LNCaP clone FGC (cell line): Measurements from ENCODE around the gene FAM72A.
"Not testable (repeated sequence)": the region's sequence is repeated elsewhere in the genome, so short reads cannot be mapped to it uniquely, and the experiment has no call there.

Source experiments
- DNase-seq: peaks from one replicate; pipeline ENCODE4 v3.0.0-alpha.2; 2011; ENCODE audit warnings: low read depth
- H3K4me3 ChIP-seq: 2 replicates; pipeline ENCODE4 v1.5.1; 2011; ENCODE audit warnings: mild to moderate bottlenecking, low read depth, low read length, control low read depth
- TF ChIP-seq, protein P1 (sequence below): IDR thresholded peaks from 2 replicates; pipeline ENCODE4 v1.5.1; 2012; ENCODE audit warnings: mild to moderate bottlenecking; ENCODE audit not compliant: control insufficient read depth, insufficient read depth; ENCODE audit errors: extremely low read depth

The FAM72A gene

DNA sequence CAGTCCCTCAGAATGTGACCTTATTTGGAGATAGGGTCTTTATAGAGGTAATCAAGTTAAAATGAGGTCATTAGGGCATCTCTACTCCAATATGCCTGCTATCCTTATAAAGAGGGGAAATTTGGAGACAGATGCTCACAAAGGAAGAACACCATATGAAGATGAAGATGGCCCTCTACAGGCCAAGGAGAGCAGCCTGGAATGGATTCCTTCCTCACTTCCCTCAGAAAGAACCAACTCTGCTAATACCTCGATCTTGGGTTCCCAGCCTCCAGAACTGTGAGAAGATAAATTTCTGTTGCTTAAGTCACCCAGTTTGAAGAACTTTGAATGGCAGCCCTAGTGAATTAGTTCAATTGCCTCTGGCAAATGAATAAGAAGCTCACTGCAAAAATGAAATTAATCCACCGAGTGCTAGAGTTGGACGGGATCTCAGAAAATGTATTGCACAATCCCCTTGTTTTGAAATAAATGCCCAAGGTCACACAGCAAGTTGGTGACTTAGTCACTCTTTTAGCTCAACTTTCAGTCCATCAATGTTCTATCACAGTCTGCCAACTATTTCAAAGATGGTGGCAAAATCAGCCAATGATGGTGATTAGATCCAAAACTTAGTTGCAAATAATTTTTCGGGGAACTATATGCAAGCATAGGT, 27.1 kb downstream of the FAM72A start:
- H3K4me3 ChIP-seq, DNase-seq: not testable (repeated sequence)
- TF ChIP-seq, protein P1, sequence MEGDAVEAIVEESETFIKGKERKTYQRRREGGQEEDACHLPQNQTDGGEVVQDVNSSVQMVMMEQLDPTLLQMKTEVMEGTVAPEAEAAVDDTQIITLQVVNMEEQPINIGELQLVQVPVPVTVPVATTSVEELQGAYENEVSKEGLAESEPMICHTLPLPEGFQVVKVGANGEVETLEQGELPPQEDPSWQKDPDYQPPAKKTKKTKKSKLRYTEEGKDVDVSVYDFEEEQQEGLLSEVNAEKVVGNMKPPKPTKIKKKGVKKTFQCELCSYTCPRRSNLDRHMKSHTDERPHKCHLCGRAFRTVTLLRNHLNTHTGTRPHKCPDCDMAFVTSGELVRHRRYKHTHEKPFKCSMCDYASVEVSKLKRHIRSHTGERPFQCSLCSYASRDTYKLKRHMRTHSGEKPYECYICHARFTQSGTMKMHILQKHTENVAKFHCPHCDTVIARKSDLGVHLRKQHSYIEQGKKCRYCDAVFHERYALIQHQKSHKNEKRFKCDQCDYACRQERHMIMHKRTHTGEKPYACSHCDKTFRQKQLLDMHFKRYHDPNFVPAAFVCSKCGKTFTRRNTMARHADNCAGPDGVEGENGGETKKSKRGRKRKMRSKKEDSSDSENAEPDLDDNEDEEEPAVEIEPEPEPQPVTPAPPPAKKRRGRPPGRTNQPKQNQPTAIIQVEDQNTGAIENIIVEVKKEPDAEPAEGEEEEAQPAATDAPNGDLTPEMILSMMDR, result peak; percentile 22

DNA sequence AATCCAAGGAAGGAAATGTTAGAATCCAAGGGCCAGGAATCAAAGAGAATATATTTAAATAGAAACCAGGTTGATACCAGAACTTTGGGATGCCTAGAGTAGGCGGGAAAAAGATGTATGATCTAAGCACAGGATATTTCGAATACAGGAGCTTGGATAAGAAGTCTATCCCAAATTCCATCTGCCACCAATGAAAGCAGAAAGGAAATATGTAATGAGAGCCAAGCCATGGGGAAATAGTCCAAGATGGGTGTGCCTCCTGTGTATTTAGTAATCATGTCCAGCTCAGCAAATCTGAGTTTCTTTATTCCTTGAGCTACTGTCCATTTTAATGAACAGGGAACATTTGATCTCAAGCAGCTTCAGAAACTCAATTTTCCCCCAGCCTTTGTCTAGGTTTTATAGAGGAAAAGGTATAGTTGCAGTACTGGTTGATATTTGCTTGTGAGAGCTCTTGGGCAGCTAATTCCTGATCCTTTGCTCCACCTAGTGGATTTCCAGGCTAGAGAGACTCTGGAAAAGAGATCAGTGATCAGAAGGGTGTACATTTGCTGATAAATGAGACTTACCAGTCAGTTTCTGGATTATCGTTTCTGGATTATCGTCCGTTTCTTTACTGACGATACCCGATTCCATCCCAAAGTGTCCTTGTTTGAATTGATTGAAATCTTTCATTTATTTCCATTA, 28.3 kb downstream of the FAM72A start:
- H3K4me3 ChIP-seq, result not testable (repeated sequence)
- DNase-seq, result peak; percentile 3
- TF ChIP-seq, protein P1, result peak; percentile 44

DNA sequence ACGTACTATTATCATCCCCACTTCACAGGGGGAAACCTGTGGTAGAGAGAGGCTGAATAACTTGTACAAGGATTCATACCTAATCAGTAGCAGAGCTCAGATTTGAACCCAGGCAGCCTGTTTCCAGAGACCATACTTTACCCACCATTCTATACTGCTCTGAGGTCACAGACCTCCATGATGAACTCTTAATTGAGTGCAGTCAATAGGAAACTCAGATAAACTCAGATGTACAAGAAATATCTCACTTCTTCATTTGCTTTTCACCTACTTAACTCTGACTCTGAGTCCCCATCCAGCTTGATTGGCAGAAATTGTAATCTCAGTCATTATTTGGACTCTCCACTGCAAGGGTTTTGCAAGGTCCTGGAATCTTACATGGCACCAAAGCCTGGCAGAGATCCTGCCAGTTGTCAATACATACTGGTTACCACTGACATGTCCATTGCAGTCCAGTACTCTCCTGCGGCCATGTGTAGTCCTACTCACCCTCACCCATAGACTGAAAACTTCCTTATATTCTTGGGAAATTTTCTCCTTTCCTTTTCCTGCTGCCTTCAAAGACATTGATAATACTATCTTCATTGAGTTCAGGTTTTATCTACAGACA, 29.4 kb downstream of the FAM72A start:
- DNase-seq, H3K4me3 ChIP-seq: not testable (repeated sequence)

DNA sequence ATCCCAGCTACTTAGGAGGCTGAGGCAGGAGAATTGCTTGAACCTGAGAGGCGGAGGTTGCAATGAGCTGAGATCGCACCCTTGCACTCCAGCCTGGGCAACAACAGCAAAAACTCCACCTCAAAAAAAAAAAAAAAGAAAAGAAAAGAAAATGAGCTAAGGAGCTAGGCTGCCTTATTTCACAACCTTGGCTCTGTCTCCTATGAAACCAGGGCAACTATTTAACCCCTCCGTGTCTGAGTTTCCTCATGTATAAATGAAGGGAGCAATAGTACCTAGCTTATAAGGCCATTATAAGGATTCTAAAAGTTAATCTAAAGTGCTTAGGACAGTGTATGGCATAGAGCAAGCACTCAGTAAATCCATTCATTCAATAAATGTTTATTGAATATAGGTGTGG, 32.8 kb downstream of the FAM72A start:
- not testable (repeated sequence) for H3K4me3 ChIP-seq, DNase-seq

DNA sequence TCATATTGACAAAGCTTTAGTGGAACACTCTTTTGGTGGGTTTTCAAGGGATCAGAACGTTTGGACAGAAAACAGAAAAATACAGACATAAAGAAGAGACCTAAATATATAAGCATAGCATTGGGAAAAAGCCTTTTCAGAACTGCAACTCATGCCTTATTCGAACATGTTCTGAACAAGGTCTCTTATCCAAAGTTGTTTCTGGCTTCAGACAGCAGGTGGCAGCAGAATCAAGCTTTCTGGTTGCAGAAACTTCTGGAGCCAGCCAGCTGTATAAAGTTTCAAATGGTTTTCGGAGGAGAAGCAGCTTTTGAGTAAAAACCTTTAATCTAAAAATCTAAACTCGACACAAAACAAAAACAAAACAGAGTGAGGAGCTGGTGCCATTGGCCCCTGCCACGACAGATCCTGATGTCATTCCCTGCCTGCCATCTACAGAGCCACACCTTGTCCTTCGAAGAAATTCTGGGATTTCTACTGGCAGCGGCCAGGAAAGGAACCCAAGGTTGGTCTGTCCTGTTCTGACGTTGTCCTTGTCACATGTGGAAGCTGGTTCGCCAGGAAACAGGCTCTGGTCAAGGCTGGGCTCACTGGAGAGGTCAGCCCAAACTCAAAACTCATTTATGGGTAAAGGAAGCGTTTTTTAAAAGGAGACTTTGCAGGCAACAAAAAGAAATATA, 35.1 kb downstream of the FAM72A start:
- H3K4me3 ChIP-seq, DNase-seq: not testable (repeated sequence)
- TF ChIP-seq, protein P1, result 0 out of 2 replicates have a peak, but pooled peaks have one; percentile 8

DNA sequence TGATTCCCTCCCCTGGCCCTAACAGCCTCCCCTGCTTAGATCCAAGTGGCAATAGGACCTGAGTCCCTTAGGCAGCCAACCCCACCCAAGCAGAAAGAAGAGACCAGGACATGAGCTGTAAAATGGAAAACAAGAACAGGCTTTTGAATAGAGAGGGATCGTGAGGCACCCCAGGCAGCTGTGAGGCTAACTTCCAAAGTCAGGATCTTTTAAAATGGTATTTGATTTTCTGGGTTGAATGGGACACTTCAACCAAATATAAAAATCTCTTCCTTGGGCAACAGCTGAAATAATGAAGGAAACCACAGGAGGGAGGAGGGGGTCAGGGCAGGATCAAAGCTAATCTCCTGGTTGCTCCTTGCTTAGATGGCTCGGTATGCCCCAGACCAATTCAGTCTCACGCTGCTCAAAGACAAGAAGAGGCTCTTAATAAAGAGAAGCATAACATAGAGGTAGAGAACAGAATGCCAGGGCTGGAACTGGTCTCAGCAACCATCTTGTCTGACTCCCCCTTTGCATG, 56.8 kb downstream of the FAM72A start:
- no peak for DNase-seq
- H3K4me3 ChIP-seq, result no peak overlapping the region
- TF ChIP-seq, protein P1, result no peak

DNA sequence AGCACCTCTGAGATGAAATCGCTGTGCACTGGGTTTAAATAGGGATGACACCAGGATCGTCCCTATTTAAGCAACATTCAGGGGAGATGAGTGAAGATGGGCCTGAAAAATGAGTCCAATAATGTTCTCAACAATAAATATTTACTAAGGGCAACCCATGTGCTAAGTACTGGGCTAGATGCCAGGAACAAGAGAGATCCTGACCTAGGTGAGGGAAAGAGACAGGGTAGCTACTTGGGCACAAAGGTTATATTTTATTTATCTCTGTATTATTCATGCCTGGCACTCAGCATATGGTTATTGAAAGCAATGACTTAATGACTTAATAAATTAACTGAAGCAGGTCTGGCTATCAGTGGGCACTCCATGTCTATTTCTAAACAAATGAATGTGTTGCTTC, 58.0 kb downstream of the FAM72A start:
- TF ChIP-seq, protein P1, result no peak
- DNase-seq, result peak; percentile 59
- no peak overlapping the region for H3K4me3 ChIP-seq
